GM18517 (cell line): ENCODE measurements around the gene MAP2K2.

Experiments used
- ATAC-seq: cut with Tn5 transposase; IDR thresholded peaks from one replicate; pipeline ENCODE4 v1.9.1; 2021; ENCODE audit warnings: mild to moderate bottlenecking, moderate library complexity; ENCODE audit not compliant: unreplicated experiment

Gene MAP2K2

GRCh38 chr19:4062419-4063368 lies 61.2 kb downstream of the MAP2K2 start:
- ATAC-seq = no peak

- no peak for ATAC-seq
Observed at GRCh38 chr19:4061683-4062418, 62.1 kb downstream of the MAP2K2 start.

- no peak for ATAC-seq
Observed at GRCh38 chr19:4061178-4061682, 62.7 kb downstream of the MAP2K2 start.

GRCh38 chr19:4060621-4061177 lies 63.2 kb downstream of the MAP2K2 start:
- no peak for ATAC-seq

- ATAC-seq = no peak
Observed at GRCh38 chr19:4059891-4060620, 63.9 kb downstream of the MAP2K2 start.

GRCh38 chr19:4059453-4059871 lies 64.5 kb downstream of the MAP2K2 start:
- ATAC-seq = no peak

- ATAC-seq = no peak
Observed at GRCh38 chr19:4058693-4059452, 65.0 kb downstream of the MAP2K2 start.

- ATAC-seq = no peak
Observed at GRCh38 chr19:4057931-4058692, 65.8 kb downstream of the MAP2K2 start.

- ATAC-seq = no peak
Observed at GRCh38 chr19:4055209-4055552, 68.7 kb downstream of the MAP2K2 start.

GRCh38 chr19:4054441-4055208 lies 69.3 kb downstream of the MAP2K2 start:
- ATAC-seq = no peak

- no peak for ATAC-seq
Observed at GRCh38 chr19:4053423-4054324, 70.2 kb downstream of the MAP2K2 start.

- no peak for ATAC-seq
Observed at GRCh38 chr19:4052993-4053422, 70.9 kb downstream of the MAP2K2 start.

- no peak for ATAC-seq
Observed at GRCh38 chr19:4052114-4052992, 71.6 kb downstream of the MAP2K2 start.

GRCh38 chr19:4051175-4052101 lies 72.5 kb downstream of the MAP2K2 start:
- no peak for ATAC-seq

GRCh38 chr19:4049432-4049831 lies 74.5 kb downstream of the MAP2K2 start:
- no peak for ATAC-seq
